Chondrocyte (in vitro differentiated cells): ENCODE measurements around the gene GTPBP4. TPM values are rescaled to one million over a fixed set of nuclear protein-coding genes. Genes with fewer than 3 reads are reported as not detected.

Source experiments
- DNase-seq: peaks from one replicate; pipeline ENCODE4 v3.0.0; 2021; ENCODE audit warnings: mixed read lengths, low spot score
- H3K27ac Mint-ChIP-seq: one replicate; pipeline ENCODE4 v1.8.0; 2021; ENCODE audit warnings: mild to moderate bottlenecking, moderate library complexity, mixed read lengths; ENCODE audit not compliant: unreplicated experiment
- H3K27me3 Mint-ChIP-seq: 2 replicates; pipeline ENCODE4 v1.8.0; 2021; ENCODE audit warnings: low read depth, mixed read lengths
- H3K36me3 Mint-ChIP-seq: 2 replicates; pipeline ENCODE4 v1.8.0; 2021; ENCODE audit warnings: low read depth, mixed read lengths
- H3K4me1 Mint-ChIP-seq: 2 replicates; pipeline ENCODE4 v1.8.0; 2021; ENCODE audit warnings: low read depth, mild to moderate bottlenecking, mixed read lengths
- H3K4me3 Mint-ChIP-seq: one replicate; pipeline ENCODE4 v1.8.0; 2021; ENCODE audit warnings: mild to moderate bottlenecking, moderate library complexity, mixed read lengths; ENCODE audit not compliant: unreplicated experiment
- H3K9me3 Mint-ChIP-seq: 2 replicates; pipeline ENCODE4 v1.8.0; 2021; ENCODE audit warnings: low read depth, mixed read lengths
- total RNA-seq: library from RNA; stranded (reverse); gene quantifications from 3 replicates; pipeline ENCODE4 v1.2.1, GENCODE V29; 2021
- TF ChIP-seq, protein P1 (sequence below): fragments of 200-600 bp; sonication (generic); IDR thresholded peaks from 2 replicates; pipeline ENCODE4 v1.5.0; 2021; ENCODE audit warnings: antibody characterized with exemption, mild to moderate bottlenecking, moderate library complexity

GTPBP4 gene
- total RNA-seq, 1 donor from 2014 or later: 48.5 TPM

DNA sequence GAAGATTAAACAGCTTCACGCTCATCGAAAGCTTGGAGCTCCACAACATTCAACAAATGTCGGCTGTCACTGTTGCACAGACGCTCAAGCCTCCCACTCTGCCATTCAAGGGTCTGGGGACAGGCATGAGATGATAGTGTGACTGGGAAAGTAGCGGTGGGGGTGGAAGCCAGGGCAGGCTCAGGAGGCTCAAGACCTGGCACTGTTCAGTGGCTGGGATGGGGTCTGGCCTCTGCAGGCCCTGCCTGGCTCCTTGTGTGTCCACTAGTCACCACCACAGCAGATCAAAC is 13.5 kb upstream of the GTPBP4 start:
- TF ChIP-seq, protein P1, sequence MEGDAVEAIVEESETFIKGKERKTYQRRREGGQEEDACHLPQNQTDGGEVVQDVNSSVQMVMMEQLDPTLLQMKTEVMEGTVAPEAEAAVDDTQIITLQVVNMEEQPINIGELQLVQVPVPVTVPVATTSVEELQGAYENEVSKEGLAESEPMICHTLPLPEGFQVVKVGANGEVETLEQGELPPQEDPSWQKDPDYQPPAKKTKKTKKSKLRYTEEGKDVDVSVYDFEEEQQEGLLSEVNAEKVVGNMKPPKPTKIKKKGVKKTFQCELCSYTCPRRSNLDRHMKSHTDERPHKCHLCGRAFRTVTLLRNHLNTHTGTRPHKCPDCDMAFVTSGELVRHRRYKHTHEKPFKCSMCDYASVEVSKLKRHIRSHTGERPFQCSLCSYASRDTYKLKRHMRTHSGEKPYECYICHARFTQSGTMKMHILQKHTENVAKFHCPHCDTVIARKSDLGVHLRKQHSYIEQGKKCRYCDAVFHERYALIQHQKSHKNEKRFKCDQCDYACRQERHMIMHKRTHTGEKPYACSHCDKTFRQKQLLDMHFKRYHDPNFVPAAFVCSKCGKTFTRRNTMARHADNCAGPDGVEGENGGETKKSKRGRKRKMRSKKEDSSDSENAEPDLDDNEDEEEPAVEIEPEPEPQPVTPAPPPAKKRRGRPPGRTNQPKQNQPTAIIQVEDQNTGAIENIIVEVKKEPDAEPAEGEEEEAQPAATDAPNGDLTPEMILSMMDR: no peak
- Mint-ChIP-seq H3K36me3 (peaks cover 10% of the 10 kb centered on the region), H3K4me3 (no peak overlapping the region), H3K9me3 (peaks cover 16% of the 10 kb centered on the region), H3K27me3 (no peaks in the 10 kb centered on the region), H3K4me1 (peaks cover 17% of the 10 kb centered on the region), H3K27ac (no peak overlapping the region)
- no peak for DNase-seq

DNA sequence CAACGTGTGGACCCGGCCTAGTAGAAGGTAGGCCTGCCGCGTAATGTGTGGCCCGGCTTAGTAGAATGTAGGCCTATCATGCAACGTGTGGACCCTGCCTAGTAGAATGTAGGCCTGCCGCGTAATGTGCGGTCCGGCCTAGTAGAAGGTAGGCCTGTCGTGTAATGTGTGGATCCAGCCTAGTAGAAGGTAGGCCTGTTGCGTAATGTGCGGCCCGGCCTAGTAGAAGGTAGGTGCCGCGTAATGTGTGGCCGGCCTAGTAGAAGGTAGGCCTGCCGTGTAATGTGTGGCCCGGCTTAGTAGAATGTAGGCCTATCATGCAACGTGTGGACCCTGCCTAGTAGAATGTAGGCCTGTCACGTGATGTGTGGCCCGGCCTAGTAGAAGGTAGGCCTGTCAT is 11.9 kb upstream of the GTPBP4 start:
- H3K4me3 Mint-ChIP-seq: no peak overlapping the region
- peaks cover 23% of the 10 kb centered on the region for H3K9me3 Mint-ChIP-seq
- no peak for DNase-seq
- H3K27me3 Mint-ChIP-seq: no peaks in the 10 kb centered on the region
- peaks cover 17% of the 10 kb centered on the region for H3K36me3 Mint-ChIP-seq
- H3K27ac Mint-ChIP-seq: no peak overlapping the region
- H3K4me1 Mint-ChIP-seq: peaks cover 3% of the 10 kb centered on the region
- TF ChIP-seq, protein P1: no peak

DNA sequence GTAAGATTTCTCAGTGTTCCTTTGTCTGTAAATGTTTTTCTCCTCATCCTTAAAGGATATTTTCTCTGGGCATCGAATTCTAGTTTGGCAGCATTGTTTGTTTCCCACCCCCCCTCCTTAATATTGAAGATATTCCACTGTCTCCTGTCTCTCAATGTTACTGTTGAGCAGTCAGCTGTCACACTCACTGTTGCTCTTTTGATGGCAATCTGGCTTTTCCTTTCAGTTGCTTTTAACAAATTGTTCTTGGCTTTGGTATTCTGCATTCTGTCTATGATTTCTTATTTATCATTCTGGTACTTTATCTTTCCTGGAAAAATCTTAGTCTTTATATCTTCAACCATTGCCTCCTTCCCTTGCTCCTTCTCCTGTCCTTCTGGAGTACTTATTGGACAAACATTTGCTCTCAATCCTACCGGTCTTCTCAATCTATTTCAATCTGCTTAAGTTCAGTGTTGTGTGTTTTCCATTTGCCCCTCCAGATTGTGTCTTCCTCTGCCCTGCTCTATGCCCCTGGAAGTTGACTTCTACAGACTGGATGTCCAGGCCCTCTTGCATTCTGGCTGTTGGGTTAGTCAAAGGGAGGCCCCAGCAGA is 9.3 kb upstream of the GTPBP4 start:
- Mint-ChIP-seq H3K4me1 (no peaks in the 10 kb centered on the region), H3K36me3 (peaks cover 17% of the 10 kb centered on the region), H3K9me3 (peaks cover 23% of the 10 kb centered on the region), H3K27me3 (no peaks in the 10 kb centered on the region), H3K4me3 (no peak overlapping the region), H3K27ac (no peak overlapping the region)
- TF ChIP-seq, protein P1: no peak
- no peak for DNase-seq

DNA sequence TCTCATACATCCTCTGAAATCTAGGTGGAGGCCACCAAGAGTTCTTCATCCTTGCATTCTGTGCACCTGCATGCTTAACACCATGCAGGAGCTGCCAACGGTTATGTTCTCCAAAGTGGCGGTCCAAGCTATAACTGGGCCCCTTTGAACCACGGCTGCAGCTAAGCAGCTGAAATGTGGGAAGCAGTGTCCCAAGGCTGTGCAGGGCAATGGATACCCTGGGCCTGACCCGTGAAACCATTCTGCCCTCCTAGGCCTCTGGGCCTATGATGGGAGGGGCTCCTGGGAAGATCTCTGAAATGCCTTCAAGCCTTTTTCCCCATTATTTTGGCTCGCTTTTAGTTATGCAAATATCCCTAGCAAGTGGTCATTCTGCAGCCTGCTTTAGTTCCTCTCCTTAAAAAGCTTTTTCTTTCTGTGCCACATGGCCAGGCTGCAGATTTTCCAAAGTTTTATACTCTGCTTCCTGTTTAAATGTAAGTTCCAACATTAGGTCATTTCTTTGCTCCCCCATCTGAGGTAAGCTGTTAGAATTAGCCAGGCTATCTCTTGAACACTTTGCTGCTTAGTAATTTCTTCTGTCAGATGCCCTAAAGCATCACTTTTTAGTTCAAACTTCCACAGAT is 7.7 kb upstream of the GTPBP4 start:
- Mint-ChIP-seq H3K36me3 (peaks cover 17% of the 10 kb centered on the region), H3K4me1 (no peaks in the 10 kb centered on the region), H3K4me3 (no peak overlapping the region), H3K9me3 (peaks cover 23% of the 10 kb centered on the region), H3K27me3 (no peaks in the 10 kb centered on the region), H3K27ac (no peak overlapping the region)
- TF ChIP-seq, protein P1: no peak
- DNase-seq: no peak

DNA sequence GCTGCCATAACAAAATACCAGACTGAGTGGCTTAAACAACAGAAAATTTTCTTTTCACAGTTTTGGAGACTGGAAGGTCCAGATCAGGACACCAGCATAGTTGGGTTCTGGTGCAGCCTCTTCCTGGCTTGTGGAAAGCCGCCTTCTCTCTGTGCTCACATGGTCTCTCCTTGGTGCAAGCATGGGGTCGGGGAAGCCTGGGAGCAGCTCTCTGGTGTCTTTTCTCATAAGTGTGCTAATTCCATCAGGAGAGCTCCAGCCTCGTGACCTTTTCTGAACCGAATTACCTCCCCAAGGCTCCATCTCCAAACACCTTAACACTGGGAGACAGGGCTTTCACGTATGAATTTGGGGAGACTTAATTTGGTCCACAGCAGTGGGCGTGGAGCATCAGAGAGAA is 4.8 kb upstream of the GTPBP4 start:
- H3K9me3 Mint-ChIP-seq: peaks cover 15% of the 10 kb centered on the region
- peaks cover 12% of the 10 kb centered on the region for H3K4me1 Mint-ChIP-seq
- DNase-seq: no peak
- no peaks in the 10 kb centered on the region for H3K27me3 Mint-ChIP-seq
- TF ChIP-seq, protein P1: no peak
- H3K27ac Mint-ChIP-seq: no peak overlapping the region
- peaks cover 14% of the 10 kb centered on the region for H3K36me3 Mint-ChIP-seq
- no peak overlapping the region for H3K4me3 Mint-ChIP-seq
